SK-N-SH treated with all-trans-retinoic acid at 6 μM for 48 hours (cell line): ENCODE data around the gene PRKD2.

Experiments
- ARNTL ChIP-seq: fragments of 450-650 bp; formaldehyde crosslinking; IDR thresholded peaks from 2 replicates; pipeline ENCODE4 v1.5.0; 2020; ENCODE audit warnings: low read depth, mild to moderate bottlenecking, moderate library complexity, borderline replicate concordance
- ESRRG ChIP-seq: fragments of 250-450 bp; sonication (Bioruptor Pico); IDR thresholded peaks from 2 replicates; pipeline ENCODE4 v1.6.1; 2021; ENCODE audit warnings: mild to moderate bottlenecking
- GLIS3 ChIP-seq: fragments of 250-450 bp; sonication (Bioruptor Pico); IDR thresholded peaks from 2 replicates; pipeline ENCODE4 v1.5.0; 2020; ENCODE audit warnings: mild to moderate bottlenecking, moderate library complexity
- ISL1 ChIP-seq: fragments of 250-450 bp; sonication (Bioruptor Pico); IDR thresholded peaks from 2 replicates; pipeline ENCODE4 v2.1.2; 2022; ENCODE audit warnings: mild to moderate bottlenecking, moderate library complexity
- OSR1 ChIP-seq: fragments of 250-450 bp; sonication (Bioruptor Pico); IDR thresholded peaks from 2 replicates; pipeline ENCODE4 v1.8.0; 2022; ENCODE audit warnings: moderate library complexity, mild to moderate bottlenecking, inconsistent platforms
- TCF4 ChIP-seq: fragments of 250-450 bp; sonication (Bioruptor Pico); IDR thresholded peaks from 2 replicates; pipeline ENCODE4 v1.8.0; 2021; ENCODE audit warnings: mild to moderate bottlenecking, moderate library complexity, borderline replicate concordance
- TOX ChIP-seq: fragments of 250-450 bp; sonication (Bioruptor Pico); IDR thresholded peaks from 2 replicates; pipeline ENCODE4 v1.8.0; 2021; ENCODE audit warnings: mild to moderate bottlenecking, moderate library complexity, borderline replicate concordance
- ZFP30 ChIP-seq: fragments of 450-650 bp; formaldehyde crosslinking; IDR thresholded peaks from 2 replicates; pipeline ENCODE4 v1.5.0; 2022; ENCODE audit warnings: mild to moderate bottlenecking, moderate library complexity
- ZNF70 ChIP-seq: fragments of 450-650 bp; formaldehyde crosslinking; IDR thresholded peaks from 2 replicates; pipeline ENCODE4 v1.5.0; 2020; ENCODE audit warnings: mild to moderate bottlenecking, moderate library complexity
- ZNF8 ChIP-seq: fragments of 450-650 bp; formaldehyde crosslinking; IDR thresholded peaks from 2 replicates; pipeline ENCODE4 v1.5.0; 2020; ENCODE audit warnings: mild to moderate bottlenecking, moderate library complexity
- TF ChIP-seq, protein P1 (sequence below): fragments of 250-450 bp; sonication (Bioruptor Pico); IDR thresholded peaks from 2 replicates; pipeline ENCODE4 v1.8.0; 2020; ENCODE audit warnings: mild to moderate bottlenecking, moderate library complexity, borderline replicate concordance
- TF ChIP-seq, protein P2 (sequence below): fragments of 250-450 bp; sonication (Bioruptor Pico); IDR thresholded peaks from 2 replicates; pipeline ENCODE4 v1.5.1; 2021; ENCODE audit warnings: mild to moderate bottlenecking, moderate library complexity
- TF ChIP-seq, protein P3 (sequence below): fragments of 250-450 bp; sonication (Bioruptor Pico); IDR thresholded peaks from 2 replicates; pipeline ENCODE4 v1.8.0; 2021; ENCODE audit warnings: low read depth, mild to moderate bottlenecking, moderate library complexity, borderline replicate concordance

DNA sequence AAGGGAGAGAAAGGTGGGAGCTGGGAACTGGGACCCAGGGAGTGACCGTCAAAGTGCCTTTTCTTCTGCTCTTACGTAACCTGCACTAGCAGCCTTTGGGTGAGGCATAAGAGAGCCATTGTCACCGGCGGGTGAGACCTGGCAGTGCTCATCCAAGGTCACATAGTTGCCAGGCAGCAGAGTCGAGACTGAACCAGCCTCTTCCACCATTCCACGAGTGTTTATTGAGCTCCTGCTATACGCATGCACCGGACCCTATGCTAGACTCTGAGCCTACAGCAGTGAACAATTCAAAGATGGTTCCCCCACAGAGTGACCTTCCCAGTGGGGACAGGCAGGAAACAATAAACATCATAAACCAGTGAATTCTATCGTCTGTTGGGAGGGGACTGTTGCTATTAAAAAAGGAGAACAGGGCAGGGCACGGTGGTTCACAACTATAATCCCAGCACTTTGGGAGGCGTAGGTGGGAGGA is 47.9 kb upstream of the PRKD2 start:
- TF ChIP-seq, protein P1, sequence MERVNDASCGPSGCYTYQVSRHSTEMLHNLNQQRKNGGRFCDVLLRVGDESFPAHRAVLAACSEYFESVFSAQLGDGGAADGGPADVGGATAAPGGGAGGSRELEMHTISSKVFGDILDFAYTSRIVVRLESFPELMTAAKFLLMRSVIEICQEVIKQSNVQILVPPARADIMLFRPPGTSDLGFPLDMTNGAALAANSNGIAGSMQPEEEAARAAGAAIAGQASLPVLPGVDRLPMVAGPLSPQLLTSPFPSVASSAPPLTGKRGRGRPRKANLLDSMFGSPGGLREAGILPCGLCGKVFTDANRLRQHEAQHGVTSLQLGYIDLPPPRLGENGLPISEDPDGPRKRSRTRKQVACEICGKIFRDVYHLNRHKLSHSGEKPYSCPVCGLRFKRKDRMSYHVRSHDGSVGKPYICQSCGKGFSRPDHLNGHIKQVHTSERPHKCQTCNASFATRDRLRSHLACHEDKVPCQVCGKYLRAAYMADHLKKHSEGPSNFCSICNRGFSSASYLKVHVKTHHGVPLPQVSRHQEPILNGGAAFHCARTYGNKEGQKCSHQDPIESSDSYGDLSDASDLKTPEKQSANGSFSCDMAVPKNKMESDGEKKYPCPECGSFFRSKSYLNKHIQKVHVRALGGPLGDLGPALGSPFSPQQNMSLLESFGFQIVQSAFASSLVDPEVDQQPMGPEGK (CRISPR knock-in tag), result no peak
- TF ChIP-seq TCF4 (CRISPR knock-in tag) (no peak), ZFP30 (CRISPR knock-in tag) (no peak), ESRRG (no peak), GLIS3 (CRISPR knock-in tag) (no peak), OSR1 (no peak), ARNTL (CRISPR knock-in tag) (no peak), ZNF70 (CRISPR knock-in tag) (no peak), ZNF8 (no peak), ISL1 (CRISPR knock-in tag) (no peak), TOX (no peak)
- TF ChIP-seq, protein P2, sequence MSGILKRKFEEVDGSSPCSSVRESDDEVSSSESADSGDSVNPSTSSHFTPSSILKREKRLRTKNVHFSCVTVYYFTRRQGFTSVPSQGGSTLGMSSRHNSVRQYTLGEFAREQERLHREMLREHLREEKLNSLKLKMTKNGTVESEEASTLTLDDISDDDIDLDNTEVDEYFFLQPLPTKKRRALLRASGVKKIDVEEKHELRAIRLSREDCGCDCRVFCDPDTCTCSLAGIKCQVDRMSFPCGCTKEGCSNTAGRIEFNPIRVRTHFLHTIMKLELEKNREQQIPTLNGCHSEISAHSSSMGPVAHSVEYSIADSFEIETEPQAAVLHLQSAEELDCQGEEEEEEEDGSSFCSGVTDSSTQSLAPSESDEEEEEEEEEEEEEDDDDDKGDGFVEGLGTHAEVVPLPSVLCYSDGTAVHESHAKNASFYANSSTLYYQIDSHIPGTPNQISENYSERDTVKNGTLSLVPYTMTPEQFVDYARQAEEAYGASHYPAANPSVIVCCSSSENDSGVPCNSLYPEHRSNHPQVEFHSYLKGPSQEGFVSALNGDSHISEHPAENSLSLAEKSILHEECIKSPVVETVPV (CRISPR knock-in tag), result no peak
- TF ChIP-seq, protein P3, sequence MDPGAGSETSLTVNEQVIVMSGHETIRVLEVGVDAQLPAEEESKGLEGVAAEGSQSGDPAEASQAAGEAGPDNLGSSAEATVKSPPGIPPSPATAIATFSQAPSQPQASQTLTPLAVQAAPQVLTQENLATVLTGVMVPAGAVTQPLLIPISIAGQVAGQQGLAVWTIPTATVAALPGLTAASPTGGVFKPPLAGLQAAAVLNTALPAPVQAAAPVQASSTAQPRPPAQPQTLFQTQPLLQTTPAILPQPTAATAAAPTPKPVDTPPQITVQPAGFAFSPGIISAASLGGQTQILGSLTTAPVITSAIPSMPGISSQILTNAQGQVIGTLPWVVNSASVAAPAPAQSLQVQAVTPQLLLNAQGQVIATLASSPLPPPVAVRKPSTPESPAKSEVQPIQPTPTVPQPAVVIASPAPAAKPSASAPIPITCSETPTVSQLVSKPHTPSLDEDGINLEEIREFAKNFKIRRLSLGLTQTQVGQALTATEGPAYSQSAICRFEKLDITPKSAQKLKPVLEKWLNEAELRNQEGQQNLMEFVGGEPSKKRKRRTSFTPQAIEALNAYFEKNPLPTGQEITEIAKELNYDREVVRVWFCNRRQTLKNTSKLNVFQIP, result no peak
